ENCODE data around the gene PASK.
"Not testable (repeated sequence)": the region's sequence is repeated elsewhere in the genome, so short reads cannot be mapped to it uniquely, and the experiment has no call there.

The PASK gene

GRCh38 chr2:241102239-241102803, 47.0 kb downstream of the PASK start, which contains the start of gene MTERF4:
MTERF4 (minus strand) TSS chr2:241102287; CDS start chr2:241102273, 14 bp downstream.
- peak; percentile 75 for DNase-seq

DNA sequence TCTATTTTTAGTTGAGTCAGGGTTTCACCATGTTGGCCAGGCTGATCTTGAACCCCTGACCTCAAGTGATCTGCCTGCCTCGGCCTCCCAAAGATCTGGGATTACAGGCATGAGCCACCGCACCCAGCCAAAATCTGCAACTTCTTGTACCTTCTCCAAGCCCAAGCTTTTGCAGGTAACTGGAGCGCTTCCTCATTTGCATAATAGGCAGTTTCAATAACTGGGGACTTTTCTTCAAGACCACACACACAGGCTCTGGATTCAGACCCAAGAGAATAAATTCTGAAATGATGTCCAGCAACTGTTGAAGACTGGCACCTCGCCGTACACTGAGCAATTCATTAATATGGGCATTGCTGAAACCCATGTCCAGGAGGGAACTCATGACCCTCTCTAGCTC, 50.0 kb downstream of the PASK start:
- DNase-seq = no peak

DNA sequence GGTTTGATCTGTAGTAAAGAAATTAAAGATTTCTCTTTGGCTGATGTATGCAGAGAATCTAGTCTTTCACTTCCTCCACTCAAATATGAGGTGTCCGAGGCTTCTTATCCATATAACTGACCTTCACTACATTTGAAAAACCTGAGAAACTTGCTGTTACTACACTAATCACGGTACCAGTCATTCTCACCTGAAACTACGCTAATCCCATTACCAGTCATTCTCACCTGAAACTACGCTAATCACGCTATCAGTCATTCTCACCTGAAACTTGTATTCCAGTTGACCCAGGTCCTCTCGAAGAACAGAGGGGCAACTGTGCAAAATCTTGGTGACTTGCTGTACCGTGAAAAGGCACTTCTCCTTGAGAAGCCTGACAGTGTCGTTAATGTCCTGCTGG, 52.3 kb downstream of the PASK start:
- no peak for DNase-seq

- no peak for DNase-seq
These were observed 53.5 kb downstream of the PASK start for GRCh38 chr2:241095594-241096290.

DNA sequence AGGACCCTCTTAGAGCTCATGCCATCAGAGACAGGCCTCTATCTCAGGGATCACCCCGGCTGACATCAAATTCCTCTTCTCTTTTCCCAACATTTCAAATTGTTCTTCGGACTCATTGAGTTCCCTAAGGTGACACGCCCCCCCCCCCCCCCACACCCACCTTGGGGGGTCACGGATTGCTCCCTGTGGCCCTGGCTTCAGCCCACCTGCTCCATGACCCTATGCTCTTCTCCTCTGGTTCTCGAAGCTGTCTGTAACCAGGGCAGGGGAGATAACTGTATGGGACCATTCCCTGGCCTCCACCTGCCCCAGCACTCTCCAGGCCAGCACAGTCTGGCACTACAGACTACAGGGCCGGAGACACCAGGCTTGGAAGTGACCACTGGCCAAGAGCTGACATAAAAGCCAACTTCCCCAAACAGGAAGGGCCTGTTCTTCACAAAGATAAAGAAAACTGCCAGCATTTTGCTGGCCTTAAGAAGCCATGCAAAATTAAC, 54.3 kb downstream of the PASK start:
- DNase-seq = no peak

GRCh38 chr2:241094172-241094571, 55.1 kb downstream of the PASK start:
- DNase-seq = no peak

DNA sequence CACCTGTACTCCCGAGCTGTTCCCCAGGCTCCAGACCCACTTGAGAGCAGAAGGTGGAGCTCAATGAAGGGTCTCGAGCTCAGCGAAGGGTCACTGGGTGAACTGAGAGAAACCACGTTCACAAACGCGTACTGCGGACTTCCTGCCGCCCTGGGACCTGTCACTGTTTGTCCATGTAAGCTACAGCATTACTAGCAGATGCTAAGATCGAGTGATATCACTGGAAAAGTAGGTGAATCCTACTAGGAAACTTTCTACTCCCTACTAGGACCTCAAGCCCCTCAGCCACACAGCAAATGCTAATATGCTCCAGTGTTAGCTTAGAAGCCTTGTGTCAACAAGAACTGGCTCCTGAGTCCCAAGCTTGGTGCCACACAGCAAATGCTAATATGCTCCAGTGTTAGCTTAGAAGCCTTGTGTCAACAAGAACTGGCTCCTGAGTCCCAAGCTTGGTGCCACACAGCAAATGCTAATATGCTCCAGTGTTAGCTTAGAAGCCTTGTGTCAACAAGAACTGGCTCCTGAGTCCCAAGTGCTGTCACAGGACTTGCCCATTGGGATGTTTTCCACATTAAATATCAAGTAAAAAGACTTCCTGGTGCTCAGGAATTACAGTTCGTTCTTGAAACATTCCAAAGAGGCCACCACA, 56.0 kb downstream of the PASK start:
- not testable (repeated sequence) for DNase-seq

DNA sequence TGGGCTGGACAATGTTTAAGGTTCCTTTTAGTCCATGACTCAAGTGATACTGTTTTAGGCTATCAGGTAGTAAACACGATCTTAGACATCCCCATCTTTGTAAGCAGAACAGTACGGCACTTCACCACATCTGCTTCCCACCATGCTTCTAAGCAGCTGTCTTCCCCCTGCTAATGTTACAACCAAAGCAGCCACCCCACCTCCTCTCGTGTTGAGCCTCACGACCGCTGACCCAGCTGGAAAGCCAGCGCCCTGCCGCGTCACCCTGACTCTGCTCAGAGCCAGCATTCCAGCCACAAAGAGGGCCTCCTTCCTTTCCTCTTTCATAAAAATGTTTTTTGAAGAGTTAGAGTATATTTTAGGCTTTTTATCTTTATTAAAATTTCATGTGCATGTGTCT, 56.6 kb downstream of the PASK start:
- no peak for DNase-seq

DNA sequence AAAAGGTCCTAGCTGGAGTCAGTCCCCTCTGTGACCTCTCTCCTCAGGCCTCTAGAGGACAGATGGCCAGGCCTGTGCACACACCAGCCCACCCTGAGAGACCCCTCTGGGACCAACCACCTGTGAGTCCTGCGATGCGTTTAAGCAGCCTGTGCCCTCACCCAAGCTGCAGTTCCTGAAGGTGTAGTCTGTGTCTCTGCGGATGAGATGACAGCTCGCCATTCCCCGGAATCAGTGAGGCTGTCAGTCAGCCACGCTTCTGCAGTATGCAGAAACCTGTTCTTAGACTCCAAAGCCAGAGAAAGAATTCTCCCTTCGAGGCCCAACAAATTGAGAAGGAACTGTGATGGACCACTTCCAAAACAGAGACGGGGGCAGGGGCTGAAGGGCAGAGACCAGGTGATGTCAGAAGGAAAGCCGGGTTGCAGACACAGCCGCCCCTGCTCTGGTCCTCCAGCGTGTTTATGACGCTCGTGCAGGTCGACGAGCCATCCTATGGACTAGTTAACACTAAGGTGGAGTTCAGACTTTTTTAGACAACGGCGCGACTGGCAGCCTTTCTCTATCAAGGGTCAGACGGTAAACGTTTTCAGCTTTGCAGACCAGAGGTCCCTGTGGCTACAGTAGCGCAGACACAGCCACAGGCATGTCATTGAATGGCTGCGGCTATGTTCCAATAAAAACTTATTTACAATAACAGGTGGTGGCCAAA, 57.4 kb downstream of the PASK start:
- no peak for DNase-seq

DNA sequence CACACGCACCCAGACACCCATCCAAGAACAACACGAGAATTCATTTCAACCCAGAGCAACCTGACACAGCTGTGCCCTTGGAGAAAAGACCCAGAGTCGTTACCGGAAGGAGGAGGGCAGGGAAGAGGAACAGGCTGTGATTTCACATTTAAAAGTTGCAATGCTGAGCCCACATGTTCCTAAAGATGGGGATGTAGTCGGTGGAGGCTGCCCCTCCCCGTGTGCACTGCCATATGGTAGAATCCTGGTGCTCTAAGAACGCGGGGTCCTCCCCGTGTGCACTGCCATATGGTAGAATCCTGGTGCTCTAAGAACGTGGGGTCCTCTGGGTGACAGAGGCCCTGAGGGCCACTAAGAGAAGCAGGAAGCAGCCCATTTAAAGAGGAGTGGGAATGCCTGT, 58.1 kb downstream of the PASK start:
- DNase-seq = no peak

DNA sequence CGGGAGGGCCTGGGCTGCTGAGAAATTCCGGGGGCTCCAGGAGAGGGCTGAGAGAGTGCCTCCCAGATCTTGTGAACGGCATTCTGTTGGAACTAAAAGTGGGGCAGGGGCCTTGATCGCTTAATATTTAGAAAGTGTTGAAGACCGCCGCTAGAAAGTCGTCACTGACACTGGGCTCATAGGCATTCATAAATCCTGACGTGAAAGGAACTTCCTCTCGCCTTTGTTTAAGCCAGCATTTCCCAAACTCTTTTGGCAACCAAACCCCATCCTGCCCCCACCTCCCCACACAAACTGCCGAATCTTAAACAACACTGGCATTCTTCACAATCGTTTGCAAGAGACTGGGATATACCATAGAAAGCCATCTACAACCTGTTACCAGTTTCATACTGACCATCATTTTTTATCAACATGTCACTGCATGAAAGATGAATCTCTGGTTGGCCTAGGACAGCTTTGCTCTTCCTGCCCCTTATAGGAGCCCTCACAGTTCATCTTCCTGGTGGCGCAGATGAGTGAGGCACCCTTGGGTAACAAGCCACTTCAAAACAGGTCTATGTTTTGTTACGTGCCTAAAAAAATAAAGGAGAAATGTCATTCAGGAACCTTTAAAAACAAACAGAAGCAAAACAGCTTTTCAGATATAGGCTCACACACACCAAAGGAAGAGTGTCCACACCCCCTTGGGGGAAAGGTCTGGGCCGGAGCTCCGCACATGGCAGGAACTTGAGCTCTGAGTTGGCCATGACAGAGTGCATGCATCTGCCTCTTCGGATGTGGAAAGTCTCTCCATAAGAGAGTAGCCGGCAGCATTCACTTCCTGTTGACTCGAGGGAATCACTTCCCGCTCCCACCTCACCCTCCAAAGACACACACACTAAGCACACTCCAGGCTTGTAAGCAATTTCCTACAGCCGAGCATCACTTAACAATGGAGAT, 60.2 kb downstream of the PASK start:
- DNase-seq = no peak

DNA sequence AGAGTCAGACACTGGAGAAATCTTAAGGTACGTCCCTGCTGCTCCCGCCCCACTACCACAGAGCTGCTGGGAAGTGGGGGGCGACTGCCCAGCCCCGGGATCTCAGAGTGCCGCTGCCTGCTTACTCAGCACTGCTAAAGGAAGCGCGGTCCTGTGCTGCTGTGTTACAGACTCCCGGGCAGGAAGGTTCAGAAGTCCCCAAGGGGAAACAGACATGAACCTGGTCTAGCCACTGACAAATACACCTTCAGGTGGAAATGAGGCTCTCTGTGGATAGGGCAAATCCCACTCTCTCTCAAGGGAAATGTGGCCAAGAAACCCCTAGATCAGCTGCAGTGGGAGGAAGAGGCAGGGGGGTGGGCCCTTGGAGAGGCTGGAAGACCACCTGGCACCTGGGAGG, 60.9 kb downstream of the PASK start:
- DNase-seq = no peak

GRCh38 chr2:241087420-241088268, 61.6 kb downstream of the PASK start:
- DNase-seq = no peak

DNA sequence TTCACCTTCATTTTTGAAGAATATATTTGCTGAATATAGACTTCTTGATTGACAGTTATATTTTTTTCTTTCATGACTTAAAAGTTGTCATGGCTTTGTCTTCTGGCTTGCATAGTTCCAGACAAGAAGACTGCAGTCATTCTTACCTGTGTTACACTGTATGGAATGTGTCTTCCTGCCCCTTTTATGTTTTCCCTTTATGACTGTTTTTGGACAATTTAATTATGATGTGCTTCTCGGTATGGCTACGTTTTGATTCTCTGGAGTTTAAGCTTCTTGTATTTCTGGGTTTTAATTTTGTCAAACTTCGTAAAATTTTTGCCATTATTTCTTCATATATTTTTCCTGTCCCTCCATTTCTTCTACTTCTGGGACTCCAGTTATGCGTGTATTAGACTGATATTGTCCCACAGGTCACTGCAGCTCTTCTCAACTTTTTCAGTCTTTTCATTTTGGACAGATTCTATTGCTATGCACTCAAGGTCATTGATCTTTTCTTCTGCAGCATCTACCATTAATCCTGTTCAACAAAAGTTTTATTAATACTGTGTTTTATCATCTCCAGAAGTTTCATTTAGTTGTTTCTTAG, 64.3 kb downstream of the PASK start:
- DNase-seq = no peak

- no peak for DNase-seq
These were observed 66.2 kb downstream of the PASK start for GRCh38 chr2:241083091-241083415.

DNA sequence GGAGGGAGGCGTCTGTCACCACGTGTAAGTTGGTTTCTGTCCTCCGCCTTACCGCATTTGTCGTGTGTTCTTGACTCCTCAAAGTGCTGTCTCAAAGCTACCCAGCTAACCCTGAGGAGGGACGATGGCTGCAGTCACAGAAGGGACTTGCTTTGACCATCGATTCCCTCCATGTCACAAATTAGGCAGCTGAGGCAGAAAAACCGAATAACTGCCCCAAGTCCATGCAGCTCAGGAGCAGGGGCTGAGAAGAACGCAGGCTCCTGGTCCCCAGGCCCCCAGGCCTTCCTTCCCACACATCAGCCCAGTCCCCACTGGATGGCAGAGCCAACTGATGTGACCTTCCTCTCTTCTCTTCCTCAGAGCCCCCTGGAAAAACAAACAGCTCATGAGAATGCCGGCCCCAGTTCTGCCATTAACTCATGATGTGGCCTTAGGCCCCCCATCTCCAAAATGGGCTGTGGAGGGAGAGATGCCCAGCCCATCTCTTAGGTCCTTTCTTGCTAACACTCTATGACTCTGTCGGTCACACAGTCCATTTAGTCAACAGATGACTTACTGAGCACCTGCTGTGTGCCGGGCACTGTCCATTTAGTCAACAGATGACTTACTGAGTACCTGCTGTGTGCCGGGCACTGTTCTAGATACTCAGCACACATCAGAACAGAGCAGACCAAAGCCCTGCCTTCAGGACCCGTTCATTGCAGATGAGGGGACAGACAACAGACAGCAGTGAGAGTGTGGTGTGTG, 66.8 kb downstream of the PASK start:
- no peak for DNase-seq

GRCh38 chr2:241081643-241082340, 67.5 kb downstream of the PASK start:
- DNase-seq = no peak

DNA sequence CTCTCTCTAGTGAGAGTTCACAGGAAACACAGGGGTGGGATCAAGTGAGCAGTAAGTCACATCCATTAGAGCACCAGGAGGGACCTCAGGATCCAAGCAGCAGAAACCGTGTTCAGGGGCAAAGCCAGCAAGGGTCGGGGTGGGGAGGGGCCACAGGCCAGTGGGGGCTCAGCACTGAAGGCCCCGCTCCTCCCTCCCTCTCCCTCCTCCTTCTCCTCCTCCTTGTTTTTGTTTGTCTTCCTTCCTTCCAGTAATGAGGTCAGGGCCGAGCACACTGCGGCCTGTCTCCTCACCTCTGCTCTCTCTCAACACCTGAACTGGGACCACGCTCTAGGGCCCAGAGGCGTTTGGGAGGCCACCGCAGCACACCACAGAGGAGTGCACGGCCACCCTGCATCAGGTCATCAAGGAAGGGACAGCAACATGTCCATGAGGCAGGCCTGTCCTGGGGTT, 68.1 kb downstream of the PASK start:
- DNase-seq = no peak

- DNase-seq = no peak
These were observed 68.7 kb downstream of the PASK start for GRCh38 chr2:241080405-241081189.

Data from NK-92 treated with Interleukin-12 subunit alpha and Interleukin-12 subunit beta, amount 100 ng/mL, for 24 hours (cell line).